GM12878 (cell line): Measurements from ENCODE around the gene MRRF. TPM values are rescaled to one million over a fixed set of nuclear protein-coding genes. Genes with fewer than 3 reads are reported as not detected.

Experiments used
- ATAC-seq: fragments of 200-7000 bp; cut with Tn5 transposase; 3 replicates; pipeline ENCODE4 v1.9.1; 2020; ENCODE audit warnings: mild to moderate bottlenecking, moderate library complexity
- BruUV-seq: library from RNA; stranded (reverse); fragments of 400-500 nt; replicated peaks from 2 replicates; lab custom pipeline; 2021; lab: Mats Ljungman, UMichigan
- CTCF ChIA-PET: fragments of 300-600 bp; sonication (Branson Sonifier 250); formaldehyde crosslinking; extraction: SDS; loops from one replicate; lab custom pipeline; 2021; ENCODE audit warnings: inconsistent platforms; lab: Yijun Ruan, JAX
- POLR2A ChIA-PET: fragments of 350-600 bp; formaldehyde crosslinking; extraction: SDS; loops from one replicate; lab custom pipeline; 2021; ENCODE audit warnings: inconsistent platforms; lab: Charles Lee
- RAD21 ChIA-PET: fragments of 300-600 bp; sonication (Branson Sonifier 250); formaldehyde crosslinking; loops from one replicate; lab custom pipeline; 2023; ENCODE audit warnings: antibody characterized with exemption; ENCODE audit not compliant: unreplicated experiment; lab: Charles Lee
- SMC1A ChIA-PET: fragments of 300-600 bp; sonication (Branson Sonifier 250); formaldehyde crosslinking; loops from one replicate; lab custom pipeline; 2023; ENCODE audit not compliant: unreplicated experiment, uncharacterized antibody; lab: Charles Lee
- DNase-seq: peaks from one replicate; pipeline ENCODE4 v3.0.0-alpha.2; 2011; ENCODE audit warnings: low read depth, low spot score
- FAIRE-seq: peaks from 3 replicates; lab custom pipeline; 2011; peaks lifted over from hg19 to GRCh38; lab: Jason Lieb, UNC
- H2AFZ ChIP-seq: 2 replicates; pipeline ENCODE4 v1.6.0; 2011; ENCODE audit warnings: low read depth, low read length, control low read depth; ENCODE audit not compliant: control insufficient read depth
- H3K27ac ChIP-seq: 2 replicates; pipeline ENCODE4 v1.5.1; 2011; ENCODE audit warnings: control low read depth; ENCODE audit not compliant: control insufficient read depth, insufficient read depth
- H3K27me3 ChIP-seq, 2 experiments: replicated peaks in 1 of 2; 2 replicates each; pipeline versions ENCODE4 v1.6.0 to v1.6.1; 2011; ENCODE audit warnings: low read length in 1 of 2; ENCODE audit not compliant: control insufficient read depth in 2 of 2, insufficient read depth in 2 of 2
- H3K36me3 ChIP-seq, 2 experiments: 2 replicates each; pipeline ENCODE4 v1.5.1; 2011; ENCODE audit warnings: low read length in 1 of 2; ENCODE audit not compliant: control insufficient read depth in 2 of 2, insufficient read depth in 2 of 2
- H3K4me1 ChIP-seq: 2 replicates; pipeline ENCODE4 v1.6.1; 2011; ENCODE audit warnings: mild to moderate bottlenecking, low read length, moderate library complexity, mixed read lengths; ENCODE audit not compliant: control insufficient read depth, insufficient read depth
- H3K4me2 ChIP-seq: 2 replicates; pipeline ENCODE4 v1.6.0; 2011; ENCODE audit warnings: control low read depth; ENCODE audit not compliant: control insufficient read depth, insufficient read depth
- H3K4me3 ChIP-seq: fragments of 200-600 bp; sonication (generic); 2 replicates; pipeline ENCODE4 v1.5.1; 2016
- H3K79me2 ChIP-seq: 2 replicates; pipeline ENCODE4 v1.6.0; 2011; ENCODE audit warnings: low read length; ENCODE audit not compliant: control insufficient read depth, insufficient read depth
- H3K9ac ChIP-seq: 2 replicates; pipeline ENCODE4 v1.8.0; 2011; ENCODE audit warnings: low read length, control low read depth, mixed read lengths; ENCODE audit not compliant: control insufficient read depth, insufficient read depth
- H3K9me3 ChIP-seq: replicated peaks from 3 replicates; pipeline ENCODE4 v1.5.1; 2011; ENCODE audit warnings: mild to moderate bottlenecking, low read length; ENCODE audit not compliant: control insufficient read depth, insufficient read depth
- H4K20me1 ChIP-seq: 2 replicates; pipeline ENCODE4 v1.6.0; 2011; ENCODE audit not compliant: control insufficient read depth, insufficient read depth
- CBFB ChIP-seq: IDR thresholded peaks from 2 replicates; pipeline ENCODE4 v1.6.1; 2016; ENCODE audit warnings: antibody characterized with exemption, low read depth
- ELK1 ChIP-seq: IDR thresholded peaks from 2 replicates; pipeline ENCODE4 v1.6.1; 2012; ENCODE audit warnings: low read depth, low read length, improper control_type of control experiment
- JUND ChIP-seq: IDR thresholded peaks from 2 replicates; pipeline ENCODE4 v1.6.1; 2012; ENCODE audit warnings: low read depth, mild to moderate bottlenecking, low read length, improper control_type of control experiment, moderate library complexity
- MEF2A ChIP-seq: IDR thresholded peaks from 2 replicates; pipeline ENCODE4 v1.6.1; 2011; ENCODE audit warnings: low read depth, mild to moderate bottlenecking, low read length, moderate library complexity; ENCODE audit not compliant: insufficient read depth
- NBN ChIP-seq: fragments of 450-650 bp; IDR thresholded peaks from 2 replicates; pipeline ENCODE4 v1.6.1; 2016
- POLR2A ChIP-seq: IDR thresholded peaks from 2 replicates; pipeline ENCODE4 v1.6.1; 2011; ENCODE audit warnings: low read depth, mild to moderate bottlenecking, low read length
- ZBTB11 ChIP-seq: fragments of 450-650 bp; formaldehyde crosslinking; IDR thresholded peaks from 2 replicates; pipeline ENCODE4 v1.5.0; 2022; ENCODE audit warnings: mild to moderate bottlenecking, missing genetic modification characterization
- WGBS: methylation state at CpG from one replicate; pipeline ENCODE4 v1.1.6; 2016; ENCODE audit warnings: low lambda C conversion rate; ENCODE audit not compliant: insufficient replicate concordance, insufficient coverage; ENCODE audit errors: missing lambda C conversion rate; 5-methylcytosine and 5-hydroxymethylcytosine counted together
- in situ Hi-C: fragments of 300-500 bp; cut with MboI; formaldehyde crosslinking; loops from 9 replicates; pipeline ENCODE4 v1.14.3; 2018; ENCODE audit warnings: mixed read lengths
- intact Hi-C: fragments of 100-400 bp; cut with micrococcal nuclease; formaldehyde crosslinking; loops from one replicate; pipeline ENCODE4 v1.14.2; 2022; ENCODE audit not compliant: unreplicated experiment
- polyA plus RNA-seq, 11 experiments: library from polyadenylated mRNA; depleted of rRNA in 4 of 11; unstranded in 6 of 11; stranded (reverse) in 5 of 11; fragments of >200 nt; fragmentation: Nextera tagmentation in 4 of 11; fragmentation: Illumina TruSeq in 1 of 11; extraction: Ambion mirVana in 4 of 11; extraction: Trizol in 1 of 11; gene quantifications; 1 replicate in 1 of 11; 2 replicates in 10 of 11; pipeline versions ENCODE4 v1.2.1 to v1.2.3, GENCODE V29; 2011 to 2016; ENCODE audit warnings: inconsistent platforms in 2 of 11, missing spikeins in 2 of 11, low read depth in 1 of 11
- total RNA-seq, 4 experiments: library from RNA; depleted of rRNA in 3 of 4; stranded (reverse); fragments of >200 nt in 3 of 4; fragmentation: Illumina TruSeq in 1 of 4; extraction: Trizol in 1 of 4; gene quantifications; 2 replicates each; pipeline versions ENCODE4 v1.2.1 to v1.2.3, GENCODE V29; 2013 to 2021
- TF ChIP-seq, protein P1 (sequence below): fragments of 450-650 bp; IDR thresholded peaks from 2 replicates; pipeline ENCODE4 v1.6.1; 2017; ENCODE audit warnings: mild to moderate bottlenecking

The MRRF gene
- total and polyA plus RNA-seq, 10 of the 15 experiments (the other 5 are each of a cell fraction or from before 2014, with no cell fraction given), result 64.8 to 112 (median 76.4) TPM

DNA sequence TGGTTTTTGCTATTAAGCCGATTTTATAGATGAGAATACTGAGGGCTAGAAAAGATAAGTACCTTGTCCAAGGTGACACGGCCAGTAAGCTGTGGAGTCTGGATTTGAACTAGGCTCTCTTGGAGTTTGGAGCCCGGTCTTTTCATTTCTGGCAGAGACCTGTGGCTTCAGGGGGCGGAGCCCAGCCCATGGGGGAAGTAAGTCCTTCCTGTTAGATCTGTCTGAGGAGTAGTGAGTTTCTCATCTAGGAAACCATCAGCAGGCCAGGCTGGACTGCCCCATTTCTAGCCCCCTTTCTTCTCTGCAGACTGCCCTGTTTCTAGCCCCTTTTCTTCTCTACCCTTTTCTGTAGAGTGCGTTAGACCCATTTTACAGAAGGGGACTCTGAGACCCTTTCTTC, 105.6 kb downstream of the MRRF start:
- in situ Hi-C loops, result no loop called here
- H3K27ac ChIP-seq, result no peak overlapping the region
- H2AFZ ChIP-seq, result peak overlapping the region; percentile 80
- no peaks in the 10 kb centered on the region; the same call in 2 of the 3 replicates for H3K9me3 ChIP-seq
- peak; percentile 56 for FAIRE-seq
- TF ChIP-seq ZBTB11 (CRISPR knock-in tag), result no peak
- no peak for TF ChIP-seq JUND
- TF ChIP-seq CBFB, result no peak
- TF ChIP-seq ELK1, result no peak
- TF ChIP-seq, protein P1, sequence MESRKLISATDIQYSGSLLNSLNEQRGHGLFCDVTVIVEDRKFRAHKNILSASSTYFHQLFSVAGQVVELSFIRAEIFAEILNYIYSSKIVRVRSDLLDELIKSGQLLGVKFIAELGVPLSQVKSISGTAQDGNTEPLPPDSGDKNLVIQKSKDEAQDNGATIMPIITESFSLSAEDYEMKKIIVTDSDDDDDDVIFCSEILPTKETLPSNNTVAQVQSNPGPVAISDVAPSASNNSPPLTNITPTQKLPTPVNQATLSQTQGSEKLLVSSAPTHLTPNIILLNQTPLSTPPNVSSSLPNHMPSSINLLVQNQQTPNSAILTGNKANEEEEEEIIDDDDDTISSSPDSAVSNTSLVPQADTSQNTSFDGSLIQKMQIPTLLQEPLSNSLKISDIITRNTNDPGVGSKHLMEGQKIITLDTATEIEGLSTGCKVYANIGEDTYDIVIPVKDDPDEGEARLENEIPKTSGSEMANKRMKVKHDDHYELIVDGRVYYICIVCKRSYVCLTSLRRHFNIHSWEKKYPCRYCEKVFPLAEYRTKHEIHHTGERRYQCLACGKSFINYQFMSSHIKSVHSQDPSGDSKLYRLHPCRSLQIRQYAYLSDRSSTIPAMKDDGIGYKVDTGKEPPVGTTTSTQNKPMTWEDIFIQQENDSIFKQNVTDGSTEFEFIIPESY, result no peak
- TF ChIP-seq NBN, result no peak
- TF ChIP-seq MEF2A, result no peak
- TF ChIP-seq POLR2A, result no peak
- peak overlapping the region; percentile 90 for H3K4me2 ChIP-seq
- 7% methylated on average over 5 of the region's 5 CpGs for WGBS
- no peaks in the 10 kb centered on the region for H3K79me2 ChIP-seq
- POLR2A ChIA-PET, result no interaction called here
- CTCF ChIA-PET, result no interaction called here
- H3K36me3 ChIP-seq, result no peaks in the 10 kb centered on the region
- peak; percentile 68 for ATAC-seq
- no peaks in the 10 kb centered on the region for H4K20me1 ChIP-seq
- H3K4me1 ChIP-seq, result peaks cover 23% of the 10 kb centered on the region
- SMC1A ChIA-PET, result no interaction called here
- RAD21 ChIA-PET, result no interaction called here
- no peaks in the 10 kb centered on the region for H3K27me3 ChIP-seq
- no peak for DNase-seq
- no TSS peak for BruUV-seq
- peak overlapping the region; percentile 52; the same call in 1 of the 2 replicates for H3K4me3 ChIP-seq
- H3K9ac ChIP-seq, result peak overlapping the region; percentile 50; the same call in 1 of the 2 replicates
- intact Hi-C loops, result no loop called here
